Neural progenitor cell (in vitro differentiated cells): ENCODE measurements around the gene MAGI2. TPM values are rescaled to one million over a fixed set of nuclear protein-coding genes. Genes with fewer than 3 reads are reported as not detected.
"Not testable (repeated sequence)": the region's sequence is repeated elsewhere in the genome, so short reads cannot be mapped to it uniquely, and the experiment has no call there.

Experiments
- DNase-seq: peaks from one replicate; pipeline ENCODE4 v3.0.0-alpha.2; 2016; ENCODE audit warnings: low spot score
- H2AFZ ChIP-seq: fragments of 200-600 bp; sonication (generic); replicated peaks from 2 replicates; pipeline ENCODE4 v1.6.1; 2016; ENCODE audit warnings: antibody characterized with exemption
- H3F3A ChIP-seq: fragments of 200-600 bp; sonication (generic); 2 replicates; pipeline ENCODE4 v1.6.1; 2016; ENCODE audit warnings: antibody characterized with exemption, low read depth
- H3K27ac ChIP-seq: fragments of 200-600 bp; sonication (generic); 2 replicates; pipeline ENCODE4 v1.5.1; 2016; ENCODE audit warnings: mild to moderate bottlenecking
- H3K27me3 ChIP-seq: fragments of 200-600 bp; sonication (generic); 2 replicates; pipeline ENCODE4 v1.6.1; 2016; ENCODE audit warnings: mild to moderate bottlenecking, moderate library complexity
- H3K36me3 ChIP-seq: fragments of 200-600 bp; sonication (generic); 2 replicates; pipeline ENCODE4 v1.5.1; 2016
- H3K4me1 ChIP-seq: fragments of 200-600 bp; sonication (generic); 2 replicates; pipeline ENCODE4 v1.6.1; 2016; ENCODE audit warnings: mixed run types
- H3K4me2 ChIP-seq: fragments of 200-600 bp; sonication (generic); 2 replicates; pipeline ENCODE4 v1.6.1; 2016
- H3K4me3 ChIP-seq: fragments of 200-600 bp; sonication (generic); 2 replicates; pipeline ENCODE4 v1.5.1; 2016
- H3K79me2 ChIP-seq: fragments of 200-600 bp; sonication (generic); 2 replicates; pipeline ENCODE4 v1.6.1; 2016; ENCODE audit warnings: low read depth
- H3K9ac ChIP-seq: fragments of 200-600 bp; sonication (generic); 2 replicates; pipeline ENCODE4 v1.6.1; 2016
- H3K9me3 ChIP-seq: fragments of 200-600 bp; sonication (generic); 2 replicates; pipeline ENCODE4 v1.5.1; 2016; ENCODE audit warnings: low read depth
- H4K20me1 ChIP-seq: fragments of 200-600 bp; sonication (generic); 2 replicates; pipeline ENCODE4 v1.6.1; 2016; ENCODE audit warnings: low read depth
- H3K27ac Mint-ChIP-seq: 3 replicates; pipeline ENCODE4 v1.8.0; 2021; ENCODE audit warnings: mixed read lengths
- H3K27me3 Mint-ChIP-seq: 2 replicates; pipeline ENCODE4 v1.8.0; 2022; ENCODE audit warnings: low read depth, mild to moderate bottlenecking, inconsistent platforms, moderate library complexity, mixed read lengths; ENCODE audit not compliant: insufficient read depth
- H3K36me3 Mint-ChIP-seq: 3 replicates; pipeline ENCODE4 v1.8.0; 2021; ENCODE audit warnings: mixed read lengths
- H3K4me1 Mint-ChIP-seq: 3 replicates; pipeline ENCODE4 v1.8.0; 2021; ENCODE audit warnings: mixed read lengths
- H3K4me3 Mint-ChIP-seq: 3 replicates; pipeline ENCODE4 v1.8.0; 2021; ENCODE audit warnings: mild to moderate bottlenecking, moderate library complexity, mixed read lengths
- H3K9me3 Mint-ChIP-seq: 3 replicates; pipeline ENCODE4 v1.8.0; 2020; ENCODE audit warnings: mixed read lengths
- CTCF ChIP-seq: fragments of 200-600 bp; sonication (generic); IDR thresholded peaks from 2 replicates; pipeline ENCODE4 v1.5.1; 2017; ENCODE audit warnings: antibody characterized with exemption, mild to moderate bottlenecking
- EZH2 ChIP-seq: fragments of 200-600 bp; sonication (generic); IDR thresholded peaks from 2 replicates; pipeline ENCODE4 v1.6.1; 2017; ENCODE audit warnings: antibody characterized with exemption, mild to moderate bottlenecking, moderate library complexity
- EZH2phosphoT487 ChIP-seq: fragments of 200-600 bp; sonication (generic); IDR thresholded peaks from 2 replicates; pipeline ENCODE4 v1.6.1; 2017; ENCODE audit warnings: antibody characterized with exemption
- total RNA-seq: library from RNA; depleted of rRNA; stranded (reverse); fragments of >200 nt; gene quantifications from 2 replicates; pipeline ENCODE4 v1.2.3, GENCODE V29; 2015; ENCODE audit warnings: low replicate concordance

Gene MAGI2
- total RNA-seq, 1 donor from 2014 or later, result 5.8 TPM

DNA sequence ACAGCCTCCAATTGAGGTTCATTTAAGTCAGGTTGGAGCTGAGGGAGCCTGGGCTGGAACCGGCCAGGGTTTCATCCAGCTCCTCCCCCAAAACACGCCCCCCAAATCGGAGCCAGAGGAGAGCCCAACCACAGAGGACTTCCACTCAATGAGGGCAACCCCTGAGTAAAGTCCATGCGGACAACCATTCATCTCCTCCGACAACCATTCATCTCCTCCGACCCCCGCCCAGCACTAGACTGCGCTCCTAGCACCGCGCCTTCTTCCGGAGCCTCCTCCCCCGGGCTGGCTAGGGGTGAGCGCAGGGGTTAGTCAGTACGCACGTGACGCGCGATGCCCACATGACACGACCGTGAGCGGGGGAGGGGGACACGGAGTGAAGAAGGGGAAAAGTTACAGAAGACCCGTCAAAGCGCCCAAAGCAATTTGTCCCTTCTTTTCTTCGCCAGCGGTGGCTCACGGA, 1.4 kb downstream of the MAGI2 start:
- Histone ChIP-seq H3F3A (peaks cover 5% of the 10 kb centered on the region), H3K4me3 (peak overlapping the region; percentile 60), H4K20me1 (peaks cover 6% of the 10 kb centered on the region), H3K36me3 (no peaks in the 10 kb centered on the region), H3K79me2 (no peaks in the 10 kb centered on the region), H3K9me3 (no peaks in the 10 kb centered on the region), H3K4me2 (peak overlapping the region; percentile 88), H3K27me3 (peaks cover 82% of the 10 kb centered on the region), H3K9ac (no peak overlapping the region), H2AFZ (peak overlapping the region; percentile 90), H3K27ac (no peak overlapping the region), H3K4me1 (no peaks in the 10 kb centered on the region)
- TF ChIP-seq EZH2 (no peak), EZH2phosphoT487 (no peak), CTCF (no peak)
- peaks cover 3% of the 10 kb centered on the region for H3K9me3 Mint-ChIP-seq
- peaks cover 10% of the 10 kb centered on the region for H3K27me3 Mint-ChIP-seq
- H3K4me3 Mint-ChIP-seq, result peak overlapping the region; percentile 99
- H3K27ac Mint-ChIP-seq, result peak overlapping the region; percentile 82
- DNase-seq, result peak; percentile 82
- H3K4me1 Mint-ChIP-seq, result peaks cover 35% of the 10 kb centered on the region
- H3K36me3 Mint-ChIP-seq, result no peaks in the 10 kb centered on the region

GRCh38 chr7:79451580-79451979, 1.9 kb downstream of the MAGI2 start:
- H3K36me3 Mint-ChIP-seq, result no peaks in the 10 kb centered on the region
- peaks cover 35% of the 10 kb centered on the region for H3K4me1 Mint-ChIP-seq
- no peak for DNase-seq
- Histone ChIP-seq H3K4me1 (no peaks in the 10 kb centered on the region), H3F3A (peaks cover 5% of the 10 kb centered on the region), H3K9ac (no peak overlapping the region), H3K27ac (no peak overlapping the region), H3K4me3 (peak overlapping the region; percentile 60), H3K9me3 (no peaks in the 10 kb centered on the region), H4K20me1 (peaks cover 6% of the 10 kb centered on the region), H3K79me2 (no peaks in the 10 kb centered on the region), H3K36me3 (no peaks in the 10 kb centered on the region), H2AFZ (peak overlapping the region; percentile 90), H3K4me2 (peak overlapping the region; percentile 88), H3K27me3 (peaks cover 78% of the 10 kb centered on the region)
- H3K27me3 Mint-ChIP-seq, result peaks cover 10% of the 10 kb centered on the region
- H3K9me3 Mint-ChIP-seq, result peaks cover 3% of the 10 kb centered on the region
- H3K4me3 Mint-ChIP-seq, result peak overlapping the region; percentile 99
- TF ChIP-seq EZH2phosphoT487 (no peak), CTCF (no peak), EZH2 (no peak)
- no peak overlapping the region for H3K27ac Mint-ChIP-seq

DNA sequence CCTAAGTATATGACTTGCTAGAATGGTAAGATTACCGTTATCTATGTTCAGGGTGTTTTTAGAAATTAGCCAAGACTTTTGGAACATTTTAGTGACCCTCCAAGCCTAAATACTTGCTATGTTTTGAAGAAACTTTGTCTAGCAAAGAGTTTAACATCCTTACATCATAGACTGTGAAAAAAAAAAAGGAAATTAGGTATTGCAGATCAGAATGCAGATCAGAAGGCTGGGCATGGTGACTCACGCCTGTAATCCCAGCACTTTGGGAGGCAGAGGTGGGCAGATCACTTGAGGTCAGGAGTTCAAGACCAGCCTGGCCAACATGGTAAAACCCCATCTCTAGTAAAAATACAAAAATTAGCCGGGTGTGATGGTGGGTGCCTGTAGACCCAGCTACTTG, 10.7 kb downstream of the MAGI2 start:
- H3K36me3 Mint-ChIP-seq, H3K27me3 Mint-ChIP-seq, H3K4me3 ChIP-seq, H2AFZ ChIP-seq, H3F3A ChIP-seq, H3K27me3 ChIP-seq, H3K9ac ChIP-seq, H3K27ac Mint-ChIP-seq, H3K9me3 ChIP-seq, H3K4me1 Mint-ChIP-seq, H3K27ac ChIP-seq, H3K4me2 ChIP-seq, H3K9me3 Mint-ChIP-seq, H3K36me3 ChIP-seq, H3K4me1 ChIP-seq, H3K4me3 Mint-ChIP-seq, DNase-seq, H3K79me2 ChIP-seq, H4K20me1 ChIP-seq: not testable (repeated sequence)

- no peak overlapping the region for H3K4me3 Mint-ChIP-seq
These were observed 17.1 kb downstream of the MAGI2 start for GRCh38 chr7:79436378-79436777.

More at GRCh38 chr7:79436378-79436777, 17.1 kb downstream of the MAGI2 start:
- H3K79me2 ChIP-seq, result no peaks in the 10 kb centered on the region
- no peaks in the 10 kb centered on the region for H3K4me1 ChIP-seq
- no peaks in the 10 kb centered on the region for H4K20me1 ChIP-seq
- no peaks in the 10 kb centered on the region for H3F3A ChIP-seq
- no peaks in the 10 kb centered on the region for H3K27me3 Mint-ChIP-seq
- no peak overlapping the region for H3K9ac ChIP-seq
- no peak for DNase-seq
- H3K4me1 Mint-ChIP-seq, result no peaks in the 10 kb centered on the region
- no peak overlapping the region for H3K27ac Mint-ChIP-seq
- H3K36me3 ChIP-seq, result no peaks in the 10 kb centered on the region
- H2AFZ ChIP-seq, result no peak overlapping the region
- H3K9me3 ChIP-seq, result no peaks in the 10 kb centered on the region
- H3K4me3 ChIP-seq, result no peak overlapping the region
- no peaks in the 10 kb centered on the region for H3K27me3 ChIP-seq
- H3K27ac ChIP-seq, result no peak overlapping the region
- no peak overlapping the region for H3K4me2 ChIP-seq
- TF ChIP-seq EZH2phosphoT487 (no peak), CTCF (no peak), EZH2 (no peak)
- H3K36me3 Mint-ChIP-seq, result no peaks in the 10 kb centered on the region
- H3K9me3 Mint-ChIP-seq, result no peaks in the 10 kb centered on the region
